RWPE2 (cell line): ENCODE data around the gene ATG5.
"Not testable (repeated sequence)": the region's sequence is repeated elsewhere in the genome, so short reads cannot be mapped to it uniquely, and the experiment has no call there.

Source experiments
- ATAC-seq: fragments of 200-7000 bp; cut with Tn5 transposase; 3 replicates; pipeline ENCODE4 v1.9.1; 2021; ENCODE audit warnings: low read depth
- DNase-seq: peaks from one replicate; pipeline ENCODE4 v3.0.0-alpha.2; 2020; ENCODE audit warnings: low spot score
- H3K27ac ChIP-seq: fragments of 450-650 bp; 2 replicates; pipeline ENCODE4 v1.5.1; 2017; ENCODE audit warnings: mild to moderate bottlenecking; ENCODE audit not compliant: poor library complexity, severe bottlenecking
- H3K27me3 ChIP-seq: fragments of 250-450 bp; sonication (Bioruptor Pico); 2 replicates; pipeline ENCODE4 v1.5.1; 2021; ENCODE audit warnings: mild to moderate bottlenecking, moderate library complexity; ENCODE audit not compliant: insufficient read depth, poor library complexity, severe bottlenecking
- H3K36me3 ChIP-seq: fragments of 250-450 bp; sonication (Bioruptor Pico); 2 replicates; pipeline ENCODE4 v1.5.1; 2020; ENCODE audit warnings: low read depth, mild to moderate bottlenecking, moderate library complexity
- H3K4me1 ChIP-seq: fragments of 250-450 bp; sonication (Bioruptor Pico); 2 replicates; pipeline ENCODE4 v1.5.1; 2021; ENCODE audit warnings: mild to moderate bottlenecking, moderate library complexity; ENCODE audit not compliant: insufficient read depth, poor library complexity, severe bottlenecking
- H3K4me3 ChIP-seq: fragments of 250-450 bp; sonication (Bioruptor Pico); 2 replicates; pipeline ENCODE4 v1.5.1; 2021; ENCODE audit warnings: mild to moderate bottlenecking, moderate library complexity; ENCODE audit not compliant: severe bottlenecking
- H3K9me3 ChIP-seq: fragments of 250-450 bp; sonication (Bioruptor Pico); 2 replicates; pipeline ENCODE4 v1.5.1; 2021; ENCODE audit warnings: mild to moderate bottlenecking, moderate library complexity; ENCODE audit not compliant: severe bottlenecking
- CTCF ChIP-seq: fragments of 450-650 bp; IDR thresholded peaks from one replicate; pipeline ENCODE4 v1.5.1; 2017; ENCODE audit warnings: mild to moderate bottlenecking, moderate library complexity; ENCODE audit not compliant: poor library complexity, severe bottlenecking

The ATG5 gene

GRCh38 chr6:106253731-106254130, 71.8 kb downstream of the ATG5 start:
- ATAC-seq: peak; percentile 22; the same call in 1 of the 3 replicates
- TF ChIP-seq CTCF: no peak

GRCh38 chr6:106253172-106253571, 72.4 kb downstream of the ATG5 start:
- no peak for TF ChIP-seq CTCF

More at GRCh38 chr6:106253731-106254130, 71.8 kb downstream of the ATG5 start:
- H3K9me3 ChIP-seq: no peaks in the 10 kb centered on the region
- no peaks in the 10 kb centered on the region for H3K36me3 ChIP-seq
- peak overlapping the region; percentile 89 for H3K27ac ChIP-seq
- peaks cover 52% of the 10 kb centered on the region for H3K4me1 ChIP-seq
- DNase-seq: no peak
- no peak overlapping the region for H3K4me3 ChIP-seq
- no peaks in the 10 kb centered on the region for H3K27me3 ChIP-seq

DNA sequence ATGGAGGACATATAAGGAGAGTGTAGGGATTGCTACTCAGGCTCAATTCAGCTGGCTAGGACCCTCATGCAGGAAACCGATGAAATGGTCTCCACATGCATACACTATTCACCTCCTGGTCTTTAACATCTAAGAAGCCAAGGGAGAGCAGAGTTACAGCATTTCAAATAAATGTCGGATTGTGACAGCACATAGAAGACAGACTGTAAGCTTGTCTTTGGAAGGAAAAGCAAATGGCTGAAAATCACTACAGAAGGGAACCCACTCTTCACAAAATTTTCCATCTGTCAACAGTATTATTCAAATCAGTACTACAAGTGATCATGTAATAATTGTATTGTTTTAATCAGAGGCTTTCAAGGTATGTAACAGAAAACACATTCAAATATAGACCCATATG, 72.9 kb downstream of the ATG5 start:
- H3K4me1 ChIP-seq: peaks cover 48% of the 10 kb centered on the region
- H3K4me3 ChIP-seq: no peak overlapping the region
- H3K27ac ChIP-seq: peak overlapping the region; percentile 89
- DNase-seq (no peak), ATAC-seq (no peak)
- no peaks in the 10 kb centered on the region for H3K9me3 ChIP-seq
- H3K36me3 ChIP-seq: peaks cover 5% of the 10 kb centered on the region
- TF ChIP-seq CTCF: no peak
- H3K27me3 ChIP-seq: no peaks in the 10 kb centered on the region

More at GRCh38 chr6:106253172-106253571, 72.4 kb downstream of the ATG5 start:
- Histone ChIP-seq H3K27me3 (no peaks in the 10 kb centered on the region), H3K27ac (peak overlapping the region; percentile 89), H3K9me3 (no peaks in the 10 kb centered on the region), H3K4me3 (no peak overlapping the region), H3K36me3 (peaks cover under 1% of the 10 kb centered on the region), H3K4me1 (peaks cover 49% of the 10 kb centered on the region)
- ATAC-seq (peak; percentile 91), DNase-seq (peak; percentile 68)

DNA sequence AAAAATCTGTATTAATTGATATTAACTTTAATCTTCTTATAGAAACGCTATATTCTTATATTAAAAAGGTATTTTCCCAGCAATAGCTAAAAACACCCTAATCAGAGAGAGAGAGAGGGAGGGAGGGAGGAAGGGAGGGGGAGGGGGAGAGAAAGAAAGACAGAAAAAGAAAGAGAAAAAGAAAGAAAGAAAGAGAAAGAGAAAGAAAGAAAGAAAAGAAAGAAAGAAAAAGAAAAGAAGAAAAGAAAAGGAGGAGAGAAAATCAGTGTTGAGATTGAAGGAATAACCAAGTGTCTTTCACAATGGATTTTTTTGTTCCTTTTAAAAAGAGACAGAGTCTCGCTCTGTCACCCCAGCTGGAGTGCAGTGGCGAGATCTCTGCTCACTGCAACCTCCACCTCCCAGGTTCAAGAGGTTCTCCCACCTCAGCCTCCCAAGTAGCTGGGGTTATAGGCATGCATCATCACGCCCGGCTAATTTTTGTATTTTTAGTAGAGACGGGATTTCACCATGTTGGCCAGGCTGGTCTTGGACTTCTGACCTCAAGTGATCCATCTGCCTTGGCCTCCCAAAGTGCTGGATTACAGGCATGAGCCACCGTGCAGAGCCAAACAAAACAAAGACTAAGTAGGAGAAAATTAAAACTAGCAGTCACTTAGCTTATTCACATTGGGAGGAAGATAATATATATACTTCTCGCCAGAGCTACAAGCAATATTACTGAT, 73.9 kb downstream of the ATG5 start:
- Histone ChIP-seq H3K27ac (peak overlapping the region; percentile 89), H3K36me3 (peaks cover 14% of the 10 kb centered on the region), H3K4me1 (peaks cover 38% of the 10 kb centered on the region)
- H3K4me3 ChIP-seq, DNase-seq, H3K27me3 ChIP-seq, ATAC-seq, H3K9me3 ChIP-seq: not testable (repeated sequence)

DNA sequence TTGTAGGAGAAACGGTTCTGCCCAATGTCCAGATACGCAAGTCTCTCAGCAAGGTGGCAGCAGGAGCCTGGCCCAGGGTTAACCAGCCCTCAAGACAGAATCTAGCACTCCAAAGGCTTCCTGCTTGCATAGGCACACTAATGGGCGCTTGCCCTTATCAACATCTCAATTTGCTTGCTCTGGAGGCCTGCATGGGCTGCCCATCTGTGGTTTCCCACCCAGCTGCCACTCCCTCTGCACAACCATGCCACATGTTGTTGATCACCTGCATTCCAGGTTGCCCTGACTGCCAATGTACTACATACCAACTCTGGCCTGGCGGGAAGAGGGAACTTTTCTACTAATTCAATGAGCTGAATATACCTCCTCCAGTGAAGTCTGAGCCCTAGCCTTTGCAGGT, 74.6 kb downstream of the ATG5 start:
- ATAC-seq: no peak
- H3K4me3 ChIP-seq: no peak overlapping the region

More for the DNA sequence above, 74.6 kb downstream of the ATG5 start:
- no peak for DNase-seq
- no peak for TF ChIP-seq CTCF
- H3K27me3 ChIP-seq: no peaks in the 10 kb centered on the region
- H3K27ac ChIP-seq: no peak overlapping the region
- H3K36me3 ChIP-seq: peaks cover 14% of the 10 kb centered on the region
- H3K9me3 ChIP-seq: no peaks in the 10 kb centered on the region
- peaks cover 33% of the 10 kb centered on the region for H3K4me1 ChIP-seq
